HEK293T (cell line): Measurements from ENCODE around the gene KIF25.

Source experiments
- ARNT ChIP-seq: fragments of 450-650 bp; IDR thresholded peaks from 2 replicates; pipeline ENCODE4 v1.6.1; 2017; ENCODE audit warnings: mild to moderate bottlenecking
- BHLHE40 ChIP-seq: fragments of 450-650 bp; IDR thresholded peaks from 2 replicates; pipeline ENCODE4 v1.6.1; 2016; ENCODE audit warnings: mild to moderate bottlenecking, moderate library complexity, borderline replicate concordance
- ELF4 ChIP-seq: fragments of 450-650 bp; IDR thresholded peaks from 2 replicates; pipeline ENCODE4 v1.6.1; 2017; ENCODE audit warnings: antibody characterized with exemption
- FOXA1 ChIP-seq: fragments of 450-650 bp; IDR thresholded peaks from 2 replicates; pipeline ENCODE4 v1.6.1; 2016; ENCODE audit warnings: mild to moderate bottlenecking
- FOXM1 ChIP-seq: fragments of 450-650 bp; IDR thresholded peaks from 2 replicates; pipeline ENCODE4 v1.6.1; 2017; ENCODE audit warnings: mild to moderate bottlenecking, borderline replicate concordance
- HDGF ChIP-seq: fragments of 450-650 bp; IDR thresholded peaks from 2 replicates; pipeline ENCODE4 v1.6.1; 2017; ENCODE audit warnings: antibody characterized with exemption, borderline replicate concordance
- L3MBTL2 ChIP-seq: fragments of 450-650 bp; conservative IDR thresholded peaks from 2 replicates; pipeline ENCODE4 v1.6.1; 2016; ENCODE audit warnings: mild to moderate bottlenecking
- NFRKB ChIP-seq: fragments of 450-650 bp; IDR thresholded peaks from 2 replicates; pipeline ENCODE4 v1.6.1; 2016; ENCODE audit warnings: mild to moderate bottlenecking, moderate library complexity
- SP1 ChIP-seq: fragments of 450-650 bp; IDR thresholded peaks from 2 replicates; pipeline ENCODE4 v1.6.1; 2017
- SUZ12 ChIP-seq: fragments of 450-650 bp; IDR thresholded peaks from 2 replicates; pipeline ENCODE4 v1.6.1; 2016; ENCODE audit warnings: mild to moderate bottlenecking
- ZNF384 ChIP-seq: fragments of 450-650 bp; IDR thresholded peaks from 2 replicates; pipeline ENCODE4 v1.6.1; 2016
- TF ChIP-seq, protein P1 (sequence below): fragments of 450-650 bp; IDR thresholded peaks from 2 replicates; pipeline ENCODE4 v1.6.1; 2016

DNA sequence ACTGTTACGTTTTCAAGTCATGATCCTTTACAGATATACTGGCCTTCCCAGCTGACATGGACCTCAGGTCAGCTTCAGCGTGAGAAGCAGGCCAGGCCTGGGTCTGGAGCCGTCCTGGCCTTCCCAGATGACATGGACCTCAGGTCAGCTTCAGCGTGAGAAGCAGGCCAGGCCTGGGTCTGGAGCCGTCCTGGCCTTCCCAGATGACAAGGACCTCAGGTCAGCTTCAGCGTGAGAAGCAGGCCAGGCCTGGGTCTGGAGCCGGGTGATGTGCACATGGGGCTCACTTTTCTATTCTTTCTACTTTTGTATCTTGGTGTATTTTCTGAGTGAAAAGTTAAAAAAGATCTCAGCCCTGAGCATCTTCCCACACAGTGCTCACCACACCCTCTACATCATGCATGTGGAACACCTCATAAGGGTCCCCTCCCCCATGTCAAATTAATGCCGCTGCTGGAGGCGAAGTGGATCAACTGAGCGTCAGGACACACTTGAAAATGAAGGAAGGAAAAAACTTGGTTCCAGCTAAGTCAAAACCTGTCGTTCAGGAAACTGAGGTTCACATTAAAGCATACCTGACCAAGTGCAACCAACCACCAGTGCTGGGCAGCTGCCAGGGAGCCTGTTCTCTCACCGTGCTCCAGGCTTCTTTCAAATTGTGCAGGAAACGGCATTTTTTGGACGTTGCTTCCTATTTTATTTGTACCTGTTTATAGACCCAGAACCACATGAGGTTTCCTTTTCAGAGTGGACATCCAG, 32.2 kb downstream of the KIF25 start:
- TF ChIP-seq ELF4 (no peak), SP1 (no peak), SUZ12 (no peak), ARNT (no peak), NFRKB (no peak), L3MBTL2 (no peak), BHLHE40 (no peak), FOXM1 (no peak), FOXA1 (no peak), HDGF (no peak), ZNF384 (no peak)
- TF ChIP-seq, protein P1, sequence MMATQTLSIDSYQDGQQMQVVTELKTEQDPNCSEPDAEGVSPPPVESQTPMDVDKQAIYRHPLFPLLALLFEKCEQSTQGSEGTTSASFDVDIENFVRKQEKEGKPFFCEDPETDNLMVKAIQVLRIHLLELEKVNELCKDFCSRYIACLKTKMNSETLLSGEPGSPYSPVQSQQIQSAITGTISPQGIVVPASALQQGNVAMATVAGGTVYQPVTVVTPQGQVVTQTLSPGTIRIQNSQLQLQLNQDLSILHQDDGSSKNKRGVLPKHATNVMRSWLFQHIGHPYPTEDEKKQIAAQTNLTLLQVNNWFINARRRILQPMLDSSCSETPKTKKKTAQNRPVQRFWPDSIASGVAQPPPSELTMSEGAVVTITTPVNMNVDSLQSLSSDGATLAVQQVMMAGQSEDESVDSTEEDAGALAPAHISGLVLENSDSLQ = no peak
